ENCODE data around the gene CKAP4. TPM values are rescaled to one million over a fixed set of nuclear protein-coding genes. Genes with fewer than 3 reads are reported as not detected.

CKAP4 gene
- total and polyA plus RNA-seq, 9 of the 15 experiments (the other 6 are each of a cell fraction or from before 2014, with no cell fraction given) = 0.08 to 0.20 TPM; not detected in 7

GRCh38 chr12:106281056-106281782 is 33.4 kb upstream of the CKAP4 start:
- H3K9me3 ChIP-seq (replicated peaks; ENCODE audit: control insufficient read depth, insufficient read depth, low read depth, low read length) = no peaks in the 10 kb centered on the region; the same call in 1 of the 2 replicates
- H3K36me3 ChIP-seq (ENCODE audit: control insufficient read depth, insufficient read depth, low read length) = no peaks in the 10 kb centered on the region
- H3K27ac ChIP-seq (ENCODE audit: extremely low read depth, low read depth, low read length) = no peak overlapping the region
- H3K4me1 ChIP-seq (replicated peaks in 1 of 2; ENCODE audit: control insufficient read depth in 2 of 2, insufficient read depth in 2 of 2, low read length in 2 of 2) = 0 out of 5 replicates have a peak, but pooled peaks cover 0 to 3% of the 10 kb centered on the region in 2 experiments
- intact Hi-C loops (cut with micrococcal nuclease) (loop anchor here (5.0 to 10.0 kb wide), 3 partner anchors 61 to 866 kb away; partner anchors contain the start of gene POLR3B), in situ Hi-C loops (cut with MboI) (loop anchor here (5.0 kb wide), 1 partner anchor 54 kb away; no protein-coding TSS in a partner anchor)
- 13% methylated on average over 3 of the region's 3 CpGs for WGBS (ENCODE audit: insufficient coverage, low coverage, missing lambda C conversion rate)
- DNase-seq (ENCODE audit: extremely low read depth in 1 of 4, low spot score in 3 of 4) (no peak), ATAC-seq (no peak), FAIRE-seq (no peak)
- H3K79me2 ChIP-seq (ENCODE audit: control insufficient read depth, insufficient read depth, low read length) = no peaks in the 10 kb centered on the region
- POLR2A ChIA-PET = interaction anchor here (1.4 kb wide), 1 partner anchor 54 kb away, joined by 7 read pairs; no protein-coding TSS in a partner anchor
- CTCF ChIA-PET (ENCODE audit: low intra/inter-chr PET ratio) = interaction anchor here (1.6 kb wide), 1 partner anchor 54 kb away, joined by 14 read pairs; no protein-coding TSS in a partner anchor
- TF ChIP-seq E2F6 (IDR thresholded peaks at IDR 0.05; ENCODE audit: borderline replicate concordance in 1 of 2, extremely low read depth in 1 of 2, insufficient read depth in 1 of 2, insufficient read length in 1 of 2, low read depth in 1 of 2, low read length in 1 of 2, poor library complexity in 1 of 2, severe bottlenecking in 1 of 2) (no peak), ZFP36 (IDR thresholded peaks at IDR 0.05; ENCODE audit: low read depth, low read length, partially characterized antibody) (no peak), TFAP4 (CRISPR knock-in tag; IDR thresholded peaks at IDR 0.05; ENCODE audit: borderline replicate concordance) (no peak), PYGO2 (tag; IDR thresholded peaks at IDR 0.05) (no peak), ZBTB2 (IDR thresholded peaks at IDR 0.05) (no peak), BMI1 (IDR thresholded peaks at IDR 0.05; ENCODE audit: low read length) (no peak), SREBF1 (IDR thresholded peaks at IDR 0.05; ENCODE audit: borderline replicate concordance, low read depth, low read length) (no peak), FOXJ2 (tag; IDR thresholded peaks at IDR 0.05) (no peak), CREM (IDR thresholded peaks at IDR 0.05; ENCODE audit: low read depth) (no peak), ZNF174 (CRISPR knock-in tag; IDR thresholded peaks at IDR 0.05) (no peak), TAF7 (tag; IDR thresholded peaks at IDR 0.05) (no peak)
- TF ChIP-seq, protein P1, sequence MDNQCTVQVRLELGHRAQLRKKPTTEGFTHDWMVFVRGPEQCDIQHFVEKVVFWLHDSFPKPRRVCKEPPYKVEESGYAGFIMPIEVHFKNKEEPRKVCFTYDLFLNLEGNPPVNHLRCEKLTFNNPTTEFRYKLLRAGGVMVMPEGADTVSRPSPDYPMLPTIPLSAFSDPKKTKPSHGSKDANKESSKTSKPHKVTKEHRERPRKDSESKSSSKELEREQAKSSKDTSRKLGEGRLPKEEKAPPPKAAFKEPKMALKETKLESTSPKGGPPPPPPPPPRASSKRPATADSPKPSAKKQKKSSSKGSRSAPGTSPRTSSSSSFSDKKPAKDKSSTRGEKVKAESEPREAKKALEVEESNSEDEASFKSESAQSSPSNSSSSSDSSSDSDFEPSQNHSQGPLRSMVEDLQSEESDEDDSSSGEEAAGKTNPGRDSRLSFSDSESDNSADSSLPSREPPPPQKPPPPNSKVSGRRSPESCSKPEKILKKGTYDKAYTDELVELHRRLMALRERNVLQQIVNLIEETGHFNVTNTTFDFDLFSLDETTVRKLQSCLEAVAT (IDR thresholded peaks at IDR 0.05) = no peak
- no peaks in the 10 kb centered on the region for H4K20me1 ChIP-seq (replicated peaks; ENCODE audit: control insufficient read depth, insufficient read depth, low read length)
- peaks cover 0 to 18% of the 10 kb centered on the region in 2 experiments for H3K27me3 ChIP-seq (ENCODE audit: control insufficient read depth in 2 of 2, insufficient read depth in 2 of 2, low read length in 2 of 2)
- no peak overlapping the region for H3K9ac ChIP-seq (ENCODE audit: insufficient read depth in 1 of 2, low read depth in 2 of 2, low read length in 2 of 2)
- no peak overlapping the region for H2AFZ ChIP-seq (ENCODE audit: low read depth, low read length)
- no peaks in the 10 kb centered on the region for H3K9me1 ChIP-seq (ENCODE audit: control insufficient read depth, insufficient read depth, low read length)
- BruUV-seq (replicated peaks) = no TSS peak
- H3K4me2 ChIP-seq (ENCODE audit: insufficient read depth, low read length) = no peak overlapping the region
- H3K4me3 ChIP-seq = no peak overlapping the region

Measured in K562 (cell line).